GM18909 (cell line): Measurements from ENCODE around the gene GRIK4.
"Not testable (repeated sequence)": the region's sequence is repeated elsewhere in the genome, so short reads cannot be mapped to it uniquely, and the experiment has no call there.

Experiments
- ATAC-seq: cut with Tn5 transposase; IDR thresholded peaks from one replicate; pipeline ENCODE4 v1.9.1; 2021; ENCODE audit warnings: mild to moderate bottlenecking; ENCODE audit not compliant: unreplicated experiment, poor library complexity

The GRIK4 gene

GRCh38 chr11:120568572-120569307 is 57.2 kb downstream of the GRIK4 start:
- no peak for ATAC-seq

DNA sequence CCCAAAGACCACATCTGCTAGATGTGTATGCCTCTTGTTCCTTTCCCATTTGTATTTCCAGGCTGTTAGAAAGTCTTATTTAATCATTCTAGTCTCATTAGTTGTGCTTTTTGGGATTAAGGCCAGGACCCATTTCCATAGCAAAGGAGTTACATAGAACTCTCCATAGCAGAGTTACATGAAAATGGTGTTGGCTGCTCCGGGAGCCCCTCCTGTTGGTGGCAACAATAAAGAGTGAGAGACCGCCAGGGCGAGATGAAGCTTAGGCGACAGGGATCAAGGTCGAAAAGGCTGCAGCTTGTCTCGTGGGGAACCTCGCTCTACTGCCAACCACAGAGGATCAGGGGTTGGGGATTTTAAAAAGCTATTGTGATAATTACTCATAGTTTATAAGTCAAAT is 58.3 kb downstream of the GRIK4 start:
- no peak for ATAC-seq

- ATAC-seq, result no peak
These were observed 59.9 kb downstream of the GRIK4 start for GRCh38 chr11:120571476-120571875.

DNA sequence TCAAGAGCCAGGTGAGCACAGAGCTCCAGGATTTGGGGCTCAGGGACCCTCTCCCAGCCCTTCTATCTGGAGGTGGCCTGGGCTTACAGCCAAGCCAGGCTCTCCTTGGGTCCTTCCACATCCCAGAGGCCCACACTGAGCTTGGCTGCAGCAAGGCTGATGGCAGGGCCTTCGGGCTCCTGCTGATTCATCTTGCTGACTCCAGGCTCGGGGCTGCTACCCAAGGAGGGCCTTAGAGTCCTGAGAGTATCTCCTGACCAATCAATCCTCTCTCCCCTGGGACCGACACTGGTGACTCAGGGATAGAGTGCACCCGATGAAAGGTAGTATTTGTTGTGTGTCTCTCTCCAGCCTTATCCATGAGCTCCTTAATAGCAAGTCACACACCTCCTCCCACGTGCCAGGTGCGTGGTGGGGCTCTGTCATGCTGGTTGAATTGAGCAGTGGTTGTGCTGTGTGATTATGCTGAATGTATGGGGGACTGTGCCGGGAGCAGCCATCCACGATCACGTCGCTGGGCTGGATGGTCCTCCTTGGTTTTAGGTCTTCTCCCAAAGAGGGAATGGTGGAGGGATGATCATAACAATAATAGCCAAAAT is 62.3 kb downstream of the GRIK4 start:
- ATAC-seq, result no peak

DNA sequence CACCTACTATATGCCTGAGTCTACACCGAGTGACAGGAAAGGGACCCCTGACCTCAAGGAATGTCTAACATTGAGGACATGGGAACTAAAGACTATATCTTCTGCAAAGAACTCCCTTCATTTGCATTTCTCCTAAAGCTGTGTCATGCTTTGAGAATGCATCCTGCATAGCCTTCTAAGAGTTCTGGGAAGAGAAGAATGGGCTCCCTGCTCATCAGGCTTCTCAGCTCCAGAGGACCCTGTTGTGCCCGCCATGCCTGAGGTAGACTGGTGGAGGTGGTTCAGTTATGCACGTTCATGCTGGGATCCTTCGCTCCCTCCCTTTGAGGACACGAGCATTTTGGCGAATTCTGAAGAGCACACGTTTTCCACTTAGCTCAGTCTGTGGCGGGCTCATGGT is 63.3 kb downstream of the GRIK4 start:
- ATAC-seq, result no peak

- ATAC-seq, result no peak
These were observed 63.9 kb downstream of the GRIK4 start for GRCh38 chr11:120575461-120575860.

DNA sequence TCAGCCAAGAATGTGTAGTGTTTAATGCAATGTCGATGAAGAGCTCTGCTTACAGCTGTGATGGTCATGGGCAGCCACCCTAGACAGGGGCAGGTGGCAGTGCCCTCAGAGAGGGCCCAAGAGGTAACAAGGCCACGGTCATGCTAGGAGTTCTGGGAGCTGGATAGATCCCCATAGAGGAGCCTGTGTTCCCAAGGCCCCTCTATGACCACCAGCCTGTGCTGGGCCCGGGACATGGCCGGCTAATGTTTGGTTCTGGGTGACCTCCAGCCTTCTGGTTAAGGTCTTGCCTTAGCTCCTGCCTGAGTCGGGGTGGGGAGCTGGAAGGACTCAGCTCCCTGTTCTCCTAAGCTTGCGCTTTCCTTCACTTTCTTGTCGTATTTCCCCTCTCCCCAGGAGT is 65.1 kb downstream of the GRIK4 start:
- ATAC-seq, result no peak

DNA sequence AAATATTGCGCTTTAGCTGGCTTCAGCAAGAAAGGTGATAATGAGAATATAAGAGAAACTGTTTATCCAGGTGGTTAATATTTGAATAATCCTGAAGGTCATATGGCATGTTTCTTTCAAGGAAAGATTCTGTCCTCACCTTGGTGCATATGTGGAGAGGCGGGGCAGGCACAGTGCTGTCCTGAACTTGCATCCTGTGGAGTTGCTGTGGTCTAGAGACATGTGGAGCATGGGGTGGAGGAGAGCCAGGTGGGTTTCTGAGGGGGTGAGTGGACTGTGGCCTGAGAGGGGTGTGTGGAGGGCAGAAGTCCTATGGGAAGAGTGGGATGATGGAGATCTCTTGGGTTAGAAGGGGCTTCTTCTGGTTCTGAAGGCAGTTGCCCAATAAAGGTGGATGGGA is 65.5 kb downstream of the GRIK4 start:
- no peak for ATAC-seq

- no peak for ATAC-seq
These were observed 66.2 kb downstream of the GRIK4 start for GRCh38 chr11:120577624-120578363.

DNA sequence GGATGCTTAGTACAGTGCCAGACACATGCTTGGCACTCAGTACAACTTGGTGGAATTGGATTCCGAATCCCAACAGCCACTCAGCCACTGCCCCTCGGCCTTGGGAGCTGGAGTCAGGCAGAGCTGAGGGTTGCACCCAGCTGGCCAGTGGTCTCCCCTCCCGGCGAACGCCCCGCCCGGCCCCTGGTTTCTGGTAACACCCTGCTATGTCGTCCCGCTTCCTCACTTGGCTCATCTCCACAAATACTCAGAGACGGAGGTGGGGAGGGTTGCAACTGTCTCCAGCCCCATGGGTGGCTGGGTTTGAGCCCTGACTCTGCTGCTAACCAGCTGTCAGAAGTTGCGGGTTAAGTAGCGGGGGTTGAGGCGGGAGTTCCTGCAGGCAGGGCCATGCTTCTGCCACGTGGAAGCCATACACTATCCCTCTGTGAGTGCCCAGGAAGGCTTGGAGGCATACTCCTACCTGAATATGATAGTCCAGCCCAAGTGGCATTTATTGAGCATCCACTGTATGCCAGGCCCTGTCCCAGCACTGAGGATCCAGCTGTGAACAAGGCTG is 67.1 kb downstream of the GRIK4 start:
- ATAC-seq, result no peak

GRCh38 chr11:120579611-120580031 is 68.1 kb downstream of the GRIK4 start:
- no peak for ATAC-seq

GRCh38 chr11:120581313-120581712 is 69.8 kb downstream of the GRIK4 start:
- ATAC-seq, result no peak

GRCh38 chr11:120582535-120582934 is 71.0 kb downstream of the GRIK4 start:
- not testable (repeated sequence) for ATAC-seq

DNA sequence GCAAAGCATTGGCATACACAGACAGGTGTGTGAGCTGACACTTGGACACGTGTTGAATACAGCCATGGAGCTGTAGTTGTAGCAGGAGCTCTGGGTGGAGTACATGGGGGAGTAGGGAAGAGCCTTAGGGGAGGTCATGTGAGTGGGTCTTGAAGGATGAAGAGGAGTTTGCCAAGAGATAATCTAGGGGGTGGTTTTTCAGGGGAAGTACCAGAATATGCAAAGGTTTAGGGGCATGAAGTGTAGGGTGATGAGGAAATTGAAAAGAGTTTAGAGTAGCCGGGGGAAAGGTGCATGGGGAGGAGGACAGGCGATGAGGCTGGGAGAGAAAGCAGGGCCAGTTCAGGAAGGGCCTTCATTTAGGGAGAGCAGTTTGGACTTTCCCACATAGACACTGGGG is 74.5 kb downstream of the GRIK4 start:
- no peak for ATAC-seq

GRCh38 chr11:120586728-120587127 is 75.2 kb downstream of the GRIK4 start:
- no peak for ATAC-seq

- no peak for ATAC-seq
These were observed 75.8 kb downstream of the GRIK4 start for GRCh38 chr11:120587299-120587698.

- ATAC-seq, result no peak
These were observed 77.8 kb downstream of the GRIK4 start for GRCh38 chr11:120589376-120589775.

DNA sequence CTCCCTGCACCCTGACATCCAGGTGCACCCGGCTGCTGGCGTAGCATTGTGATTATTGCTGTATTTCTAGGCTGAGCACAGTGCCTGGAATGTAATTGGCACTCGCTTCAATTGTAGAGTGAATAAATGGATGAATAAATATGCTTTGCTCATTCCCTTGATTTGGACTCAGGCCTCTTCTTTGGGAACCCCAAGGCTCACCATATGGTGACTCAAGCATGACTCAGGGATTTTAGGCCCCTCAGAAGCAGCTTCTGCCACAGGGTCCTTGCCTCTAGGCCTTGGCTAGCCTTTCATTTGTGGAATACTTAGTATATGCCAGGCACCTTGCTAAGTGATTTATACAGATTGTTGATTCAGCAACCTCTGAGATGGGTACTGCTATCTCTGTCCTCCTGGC is 78.9 kb downstream of the GRIK4 start:
- ATAC-seq, result no peak

DNA sequence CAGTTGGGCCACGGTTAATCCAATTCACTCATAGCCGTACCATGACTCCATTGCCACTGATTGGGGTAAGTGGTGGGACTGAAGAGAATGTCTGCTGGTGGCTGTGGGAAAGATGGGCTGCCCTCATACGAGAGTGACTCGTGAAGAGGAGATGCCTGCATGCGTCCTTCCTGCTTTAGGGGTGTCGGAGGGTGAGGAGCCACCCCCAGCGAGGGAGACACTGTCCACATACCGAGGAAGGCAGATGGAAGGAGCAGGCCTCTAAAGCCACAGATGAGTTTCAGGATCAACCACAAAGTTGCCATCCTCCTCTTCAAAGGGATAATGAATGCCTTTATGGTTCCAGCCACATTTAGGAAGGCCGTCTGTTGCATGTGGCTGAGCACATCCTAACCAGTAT is 83.2 kb downstream of the GRIK4 start:
- ATAC-seq, result no peak

GRCh38 chr11:120595557-120595956 is 84.0 kb downstream of the GRIK4 start:
- ATAC-seq, result no peak
